Uterus (tissue), 4 donors: ENCODE data around the gene CASP7. TPM values are rescaled to one million over a fixed set of nuclear protein-coding genes. Genes with fewer than 3 reads are reported as not detected.

Experiments
- DNase-seq, 2 donors: peaks; one replicate each; pipeline ENCODE4 v3.0.0-alpha.2; 2019 to 2020
- H3K27ac ChIP-seq, 2 donors: fragments of 200-600 bp; sonication (generic); 1 replicate in 1 of 2; 2 replicates in 1 of 2; pipeline ENCODE4 v1.5.1; 2016 to 2018
- H3K27me3 ChIP-seq, 2 donors: fragments of 200-600 bp; sonication (generic); one replicate each; pipeline ENCODE4 v1.5.1; 2018 to 2019; ENCODE audit warnings: control low read depth in 1 of 2
- H3K36me3 ChIP-seq, 2 donors: fragments of 200-600 bp; sonication (generic); one replicate each; pipeline ENCODE4 v1.5.1; 2019; ENCODE audit warnings: control low read depth in 1 of 2
- H3K4me1 ChIP-seq, 2 donors: fragments of 200-600 bp; sonication (generic); one replicate each; pipeline ENCODE4 v1.5.1; 2018 to 2019; ENCODE audit warnings: control low read depth in 1 of 2
- H3K4me3 ChIP-seq, 2 donors: fragments of 200-600 bp; sonication (generic); 1 replicate in 1 of 2; 2 replicates in 1 of 2; pipeline ENCODE4 v1.5.1; 2018 to 2019; ENCODE audit warnings: mild to moderate bottlenecking in 1 of 2
- H3K9me3 ChIP-seq, 2 donors: fragments of 200-600 bp; sonication (generic); one replicate each; pipeline ENCODE4 v1.5.1; 2019; ENCODE audit warnings: control low read depth in 1 of 2
- CTCF ChIP-seq, 4 experiments: fragments of 200-600 bp in 2 of 4; fragments of 450-650 bp in 2 of 4; sonication (generic) in 2 of 4; IDR thresholded peaks; one replicate each; pipeline ENCODE4 v1.5.1; 2016 to 2019; ENCODE audit warnings: antibody characterized with exemption in 4 of 4, mild to moderate bottlenecking in 2 of 4, moderate library complexity in 1 of 4
- POLR2A ChIP-seq, 2 donors: fragments of 450-650 bp; IDR thresholded peaks; one replicate each; pipeline ENCODE4 v1.6.1; 2016; ENCODE audit warnings: antibody characterized with exemption in 2 of 2, mild to moderate bottlenecking in 1 of 2, moderate library complexity in 1 of 2
- intact Hi-C: fragments of 100-400 bp; cut with DNase I; formaldehyde crosslinking; loops from one replicate; pipeline ENCODE4 v1.15.1; 2023; ENCODE audit warnings: low total_unique reads
- total RNA-seq, 4 donors: library from RNA; depleted of rRNA in 3 of 4; stranded (reverse); fragments of >200 nt in 3 of 4; gene quantifications; one replicate each; pipeline versions ENCODE4 v1.1.0 to v1.2.4, GENCODE V29; 2014 to 2023
- donor health status: DM: yes; HTN: yes; CAD: no.

The CASP7 gene
- total RNA-seq, 4 donors from 2014 or later: 8.5 to 48.3 (median 20.3) TPM

DNA sequence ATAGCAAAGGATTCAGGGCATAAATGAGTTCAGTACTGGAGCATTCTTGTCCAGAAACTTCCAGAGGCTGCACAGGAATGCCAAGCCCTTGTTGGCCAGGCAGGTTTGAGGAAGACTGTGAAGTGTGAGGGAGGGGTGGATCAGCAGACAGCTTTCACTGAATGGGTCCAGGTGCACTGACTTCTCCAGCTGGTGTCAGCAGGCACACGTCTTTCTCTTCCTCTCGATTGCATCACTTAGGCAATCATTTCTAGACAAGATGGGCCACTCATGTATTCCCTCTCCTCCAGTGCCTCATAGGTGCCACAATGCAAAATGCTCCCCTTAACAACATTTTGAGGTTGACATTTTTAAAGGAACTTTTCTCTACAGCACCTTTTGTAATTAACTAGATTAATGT, 56.2 kb downstream of the CASP7 start:
- Histone ChIP-seq H3K4me3 (no peak overlapping the region), H3K4me1 (no peaks in the 10 kb centered on the region), H3K27ac (no peak overlapping the region), H3K9me3 (no peaks in the 10 kb centered on the region), H3K36me3 (no peaks in the 10 kb centered on the region), H3K27me3 (no peaks in the 10 kb centered on the region)
- TF ChIP-seq POLR2A (IDR thresholded peaks at IDR 0.05): no peak
- no peak for TF ChIP-seq CTCF (IDR thresholded peaks at IDR 0.05)
- no peak for DNase-seq
- intact Hi-C loops: no loop called here

- Histone ChIP-seq H3K9me3 (no peaks in the 10 kb centered on the region), H3K36me3 (no peaks in the 10 kb centered on the region), H3K27me3 (no peaks in the 10 kb centered on the region), H3K4me1 (no peaks in the 10 kb centered on the region), H3K4me3 (no peak overlapping the region), H3K27ac (no peak overlapping the region)
- intact Hi-C loops: no loop called here
- no peak for TF ChIP-seq CTCF (IDR thresholded peaks at IDR 0.05)
- no peak for TF ChIP-seq POLR2A (IDR thresholded peaks at IDR 0.05)
- DNase-seq: no peak
Measured at GRCh38 chr10:113736576-113736975, 56.9 kb downstream of the CASP7 start.

DNA sequence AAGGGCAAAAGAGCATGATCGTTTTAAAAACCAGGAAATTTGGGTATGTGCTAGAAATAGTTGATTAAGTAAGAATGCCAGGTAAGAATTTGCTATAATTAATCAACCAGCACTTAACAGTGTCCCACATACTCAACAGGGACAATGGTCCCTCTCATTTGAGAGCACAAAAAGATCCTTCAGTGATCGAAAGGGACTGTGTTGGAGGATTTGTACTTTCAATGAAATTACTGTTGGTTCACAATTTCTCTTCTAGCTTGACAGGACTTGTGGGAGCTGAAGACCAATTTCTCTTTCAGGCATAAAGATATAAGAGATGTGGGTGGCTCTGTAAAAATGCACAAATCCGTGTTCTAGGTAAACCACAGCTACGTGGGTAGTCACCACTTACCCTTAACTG, 59.3 kb downstream of the CASP7 start:
- no peak overlapping the region for H3K27ac ChIP-seq
- intact Hi-C loops: no loop called here
- no peaks in the 10 kb centered on the region for H3K9me3 ChIP-seq
- H3K4me1 ChIP-seq: no peaks in the 10 kb centered on the region
- no peak for DNase-seq
- H3K4me3 ChIP-seq: no peak overlapping the region
- no peaks in the 10 kb centered on the region for H3K27me3 ChIP-seq
- no peak for TF ChIP-seq CTCF (IDR thresholded peaks at IDR 0.05)
- no peak for TF ChIP-seq POLR2A (IDR thresholded peaks at IDR 0.05)
- no peaks in the 10 kb centered on the region for H3K36me3 ChIP-seq

DNA sequence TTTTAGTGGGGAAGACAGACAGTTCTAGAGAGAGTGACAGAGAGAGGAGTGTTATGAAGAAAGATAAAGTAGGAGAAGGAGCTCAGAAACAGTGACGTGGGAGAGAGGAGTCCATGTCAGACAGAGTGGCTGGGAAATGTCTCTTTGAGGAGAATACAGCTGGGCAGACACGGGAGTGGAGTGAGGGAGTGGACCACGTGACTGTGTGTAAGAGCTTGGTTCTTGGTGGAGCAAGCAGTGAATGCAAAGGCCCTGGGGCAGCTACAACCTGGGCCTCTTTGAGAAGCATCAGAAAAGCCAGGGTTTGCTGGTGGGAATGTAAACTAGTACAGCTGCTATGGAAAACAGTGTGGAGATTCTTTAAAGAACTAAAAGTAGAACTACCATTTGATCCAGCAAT, 59.9 kb downstream of the CASP7 start:
- H3K9me3 ChIP-seq: no peaks in the 10 kb centered on the region
- H3K27ac ChIP-seq: no peak overlapping the region
- TF ChIP-seq CTCF (IDR thresholded peaks at IDR 0.05): no peak
- TF ChIP-seq POLR2A (IDR thresholded peaks at IDR 0.05): no peak
- no peaks in the 10 kb centered on the region for H3K36me3 ChIP-seq
- intact Hi-C loops: no loop called here
- DNase-seq: no peak
- no peaks in the 10 kb centered on the region for H3K4me1 ChIP-seq
- no peaks in the 10 kb centered on the region for H3K27me3 ChIP-seq
- H3K4me3 ChIP-seq: no peak overlapping the region

GRCh38 chr10:113740850-113741249, 61.1 kb downstream of the CASP7 start:
- Histone ChIP-seq H3K4me3 (no peak overlapping the region), H3K36me3 (no peaks in the 10 kb centered on the region), H3K27me3 (no peaks in the 10 kb centered on the region), H3K9me3 (no peaks in the 10 kb centered on the region), H3K4me1 (no peaks in the 10 kb centered on the region), H3K27ac (no peak overlapping the region)
- TF ChIP-seq CTCF (IDR thresholded peaks at IDR 0.05) (no peak), POLR2A (IDR thresholded peaks at IDR 0.05) (no peak)
- no peak for DNase-seq
- intact Hi-C loops: no loop called here
